WTC11 (cell line): ENCODE results near the gene AGPS. TPM values are rescaled to one million over a fixed set of nuclear protein-coding genes. Genes with fewer than 3 reads are reported as not detected.

Experiments
- ATAC-seq: fragments of 200-7000 bp; cut with Tn5 transposase; 2 replicates; pipeline ENCODE4 v1.10.0; 2021; ENCODE audit warnings: mild to moderate bottlenecking, moderate library complexity
- CTCF ChIA-PET: fragments of 300-600 bp; sonication (Branson Sonifier 250); formaldehyde crosslinking; loops from one replicate; lab custom pipeline; 2021; ENCODE audit warnings: antibody characterized with exemption; lab: Charles Lee
- POLR2A ChIA-PET: fragments of 350-600 bp; sonication (Branson Sonifier 250); formaldehyde crosslinking; loops from one replicate; lab custom pipeline; 2021; ENCODE audit warnings: antibody characterized with exemption; lab: Charles Lee
- DNase-seq: peaks from one replicate; pipeline ENCODE4 v3.0.0; 2021; ENCODE audit warnings: low spot score
- H3K27ac Mint-ChIP-seq: 2 replicates; pipeline ENCODE4 v1.8.0; 2021; ENCODE audit warnings: mixed read lengths
- H3K27me3 Mint-ChIP-seq: 2 replicates; pipeline ENCODE4 v1.8.0; 2021; ENCODE audit warnings: low read depth, mild to moderate bottlenecking, moderate library complexity, mixed read lengths
- H3K36me3 Mint-ChIP-seq: 2 replicates; pipeline ENCODE4 v1.8.0; 2021; ENCODE audit warnings: mixed read lengths
- H3K4me1 Mint-ChIP-seq: 2 replicates; pipeline ENCODE4 v1.8.0; 2022; ENCODE audit warnings: mixed read lengths
- H3K4me3 Mint-ChIP-seq: 2 replicates; pipeline ENCODE4 v1.8.0; 2021; ENCODE audit warnings: mild to moderate bottlenecking, moderate library complexity, mixed read lengths
- H3K9me3 Mint-ChIP-seq: 2 replicates; pipeline ENCODE4 v1.8.0; 2021; ENCODE audit warnings: mixed read lengths
- AR ChIP-seq: fragments of 250-450 bp; sonication (Bioruptor Pico); IDR thresholded peaks from 2 replicates; pipeline ENCODE4 v1.9.0; 2021; ENCODE audit warnings: mild to moderate bottlenecking
- ATF3 ChIP-seq: sonication (generic); formaldehyde crosslinking; conservative IDR thresholded peaks from 2 replicates; pipeline ENCODE4 v1.8.1; 2022; ENCODE audit warnings: mild to moderate bottlenecking, missing genetic modification reagents
- ATF6 ChIP-seq: sonication (generic); formaldehyde crosslinking; IDR thresholded peaks from 2 replicates; pipeline ENCODE4 v1.8.1; 2023; ENCODE audit warnings: mild to moderate bottlenecking, missing genetic modification reagents
- CREM ChIP-seq: sonication (generic); formaldehyde crosslinking; IDR thresholded peaks from 2 replicates; pipeline ENCODE4 v1.8.1; 2022; ENCODE audit warnings: mild to moderate bottlenecking, missing genetic modification reagents, moderate library complexity
- CTCF ChIP-seq: fragments of 200-600 bp; IDR thresholded peaks from 2 replicates; pipeline ENCODE4 v1.8.0; 2022; ENCODE audit warnings: antibody characterized with exemption
- EMX1 ChIP-seq: fragments of 250-450 bp; sonication (Bioruptor Pico); IDR thresholded peaks from 2 replicates; pipeline ENCODE4 v1.8.0; 2021; ENCODE audit warnings: mild to moderate bottlenecking
- ERG ChIP-seq: fragments of 250-450 bp; sonication (Bioruptor Pico); IDR thresholded peaks from 2 replicates; pipeline ENCODE4 v1.8.0; 2021; ENCODE audit warnings: mild to moderate bottlenecking
- HMGXB4 ChIP-seq: sonication (generic); formaldehyde crosslinking; IDR thresholded peaks from 2 replicates; pipeline ENCODE4 v1.8.1; 2023; ENCODE audit warnings: mild to moderate bottlenecking, moderate library complexity, missing genetic modification reagents
- JAZF1 ChIP-seq: fragments of 250-450 bp; sonication (Bioruptor Pico); IDR thresholded peaks from 2 replicates; pipeline ENCODE4 v1.9.0; 2021; ENCODE audit warnings: moderate library complexity, mild to moderate bottlenecking, inconsistent platforms
- MAX ChIP-seq: sonication (generic); formaldehyde crosslinking; IDR thresholded peaks from 2 replicates; pipeline ENCODE4 v1.8.0; 2022; ENCODE audit warnings: mild to moderate bottlenecking, missing genetic modification reagents
- MLX ChIP-seq: sonication (generic); formaldehyde crosslinking; IDR thresholded peaks from 2 replicates; pipeline ENCODE4 v1.8.1; 2023; ENCODE audit warnings: mild to moderate bottlenecking, missing genetic modification reagents, moderate library complexity
- NFATC4 ChIP-seq: fragments of 250-450 bp; sonication (Bioruptor Pico); IDR thresholded peaks from 2 replicates; pipeline ENCODE4 v1.9.0; 2021; ENCODE audit warnings: mild to moderate bottlenecking
- NFYB ChIP-seq: sonication (generic); formaldehyde crosslinking; conservative IDR thresholded peaks from 2 replicates; pipeline ENCODE4 v1.8.0; 2022; ENCODE audit warnings: low read depth, missing genetic modification reagents
- RELA ChIP-seq: sonication (generic); formaldehyde crosslinking; IDR thresholded peaks from 2 replicates; pipeline ENCODE4 v1.8.1; 2022; ENCODE audit warnings: missing genetic modification reagents, mild to moderate bottlenecking, borderline replicate concordance
- SMAD3 ChIP-seq: sonication (generic); formaldehyde crosslinking; IDR thresholded peaks from 2 replicates; pipeline ENCODE4 v1.8.0; 2022; ENCODE audit warnings: missing genetic modification reagents, mild to moderate bottlenecking, borderline replicate concordance
- SP1 ChIP-seq: sonication (generic); formaldehyde crosslinking; conservative IDR thresholded peaks from 2 replicates; pipeline ENCODE4 v1.8.1; 2022; ENCODE audit warnings: missing genetic modification reagents
- TP53 ChIP-seq: sonication (generic); formaldehyde crosslinking; IDR thresholded peaks from 2 replicates; pipeline ENCODE4 v1.8.1; 2023; ENCODE audit warnings: mild to moderate bottlenecking, missing genetic modification reagents
- ZNF396 ChIP-seq: fragments of 250-450 bp; sonication (Bioruptor Pico); IDR thresholded peaks from 2 replicates; pipeline ENCODE4 v1.8.0; 2021; ENCODE audit warnings: mild to moderate bottlenecking, moderate library complexity, borderline replicate concordance
- ZNF416 ChIP-seq: fragments of 250-450 bp; sonication (Bioruptor Pico); IDR thresholded peaks from 2 replicates; pipeline ENCODE4 v1.9.0; 2021; ENCODE audit warnings: mild to moderate bottlenecking, inconsistent platforms
- total RNA-seq: library from RNA; stranded (reverse); gene quantifications from 3 replicates; pipeline ENCODE4 v1.2.3, GENCODE V29; 2021

AGPS gene
- total RNA-seq, 1 experiment from 2014 or later, result 60.8 TPM

GRCh38 chr2:177573120-177573519 lies 180.5 kb downstream of the AGPS start (continued):
- TF ChIP-seq RELA (CRISPR knock-in tag) (no peak), NFYB (CRISPR knock-in tag) (no peak), ZNF396 (CRISPR knock-in tag) (no peak), ATF6 (CRISPR knock-in tag) (no peak), SMAD3 (CRISPR knock-in tag) (no peak), NFATC4 (no peak)

- 0 out of 2 replicates have a peak, but pooled peaks cover 8% of the 10 kb centered on the region for H3K27me3 Mint-ChIP-seq
- H3K36me3 Mint-ChIP-seq, result no peaks in the 10 kb centered on the region
- no peak overlapping the region for H3K4me3 Mint-ChIP-seq
- H3K4me1 Mint-ChIP-seq, result no peaks in the 10 kb centered on the region
- TF ChIP-seq ERG (CRISPR knock-in tag), result no peak
- TF ChIP-seq MAX, result no peak
- no peak for TF ChIP-seq CREM (CRISPR knock-in tag)
- TF ChIP-seq ATF3 (CRISPR knock-in tag), result no peak
- no peaks in the 10 kb centered on the region for H3K9me3 Mint-ChIP-seq
- no peak overlapping the region for H3K27ac Mint-ChIP-seq
- peak; percentile 69 for ATAC-seq
- ChIA-PET POLR2A (no interaction called here), CTCF (no interaction called here)
- no peak for DNase-seq
Observed at GRCh38 chr2:177574356-177574755, 181.8 kb downstream of the AGPS start.

- no peak for TF ChIP-seq JAZF1 (CRISPR knock-in tag)
- TF ChIP-seq HMGXB4 (CRISPR knock-in tag), result no peak
- TF ChIP-seq EMX1 (CRISPR knock-in tag), result no peak
- no peak for TF ChIP-seq TP53 (CRISPR knock-in tag)
- TF ChIP-seq MLX (CRISPR knock-in tag), result no peak
- TF ChIP-seq, all 79 proteins: peak for 0
- Mint-ChIP-seq H3K36me3 (no peaks in the 10 kb centered on the region), H3K4me1 (no peaks in the 10 kb centered on the region), H3K27me3 (0 out of 2 replicates have a peak, but pooled peaks cover 8% of the 10 kb centered on the region), H3K27ac (no peak overlapping the region), H3K9me3 (no peaks in the 10 kb centered on the region), H3K4me3 (no peak overlapping the region)
- DNase-seq (no peak), ATAC-seq (no peak)
- CTCF ChIA-PET, result no interaction called here
- POLR2A ChIA-PET, result no interaction called here
Observed at GRCh38 chr2:177575358-177575757, 182.8 kb downstream of the AGPS start.

- ATAC-seq (no peak), DNase-seq (no peak)
- Mint-ChIP-seq H3K4me1 (no peaks in the 10 kb centered on the region), H3K36me3 (no peaks in the 10 kb centered on the region), H3K9me3 (peaks cover 2% of the 10 kb centered on the region; the same call in 1 of the 2 replicates), H3K4me3 (no peak overlapping the region), H3K27me3 (no peaks in the 10 kb centered on the region; the same call in 1 of the 2 replicates), H3K27ac (no peak overlapping the region)
- ChIA-PET CTCF (no interaction called here), POLR2A (no interaction called here)
- no peak for TF ChIP-seq ZNF416 (CRISPR knock-in tag)
- no peak for TF ChIP-seq CTCF
- no peak for TF ChIP-seq JAZF1 (CRISPR knock-in tag)
- no peak for TF ChIP-seq AR (CRISPR knock-in tag)
- TF ChIP-seq SP1 (CRISPR knock-in tag), result no peak
Observed at GRCh38 chr2:177577075-177577474, 184.5 kb downstream of the AGPS start.
